ENCODE measurements around the gene GNG14. TPM values are rescaled to one million over a fixed set of nuclear protein-coding genes. Genes with fewer than 3 reads are reported as not detected.
A peak's percentile ranks its signal among the peaks of the same experiment; 100 is the strongest.

GNG14 gene
- total and polyA plus RNA-seq, 10 of the 15 experiments (the other 5 are each of a cell fraction or from before 2014, with no cell fraction given), result not detected

DNA sequence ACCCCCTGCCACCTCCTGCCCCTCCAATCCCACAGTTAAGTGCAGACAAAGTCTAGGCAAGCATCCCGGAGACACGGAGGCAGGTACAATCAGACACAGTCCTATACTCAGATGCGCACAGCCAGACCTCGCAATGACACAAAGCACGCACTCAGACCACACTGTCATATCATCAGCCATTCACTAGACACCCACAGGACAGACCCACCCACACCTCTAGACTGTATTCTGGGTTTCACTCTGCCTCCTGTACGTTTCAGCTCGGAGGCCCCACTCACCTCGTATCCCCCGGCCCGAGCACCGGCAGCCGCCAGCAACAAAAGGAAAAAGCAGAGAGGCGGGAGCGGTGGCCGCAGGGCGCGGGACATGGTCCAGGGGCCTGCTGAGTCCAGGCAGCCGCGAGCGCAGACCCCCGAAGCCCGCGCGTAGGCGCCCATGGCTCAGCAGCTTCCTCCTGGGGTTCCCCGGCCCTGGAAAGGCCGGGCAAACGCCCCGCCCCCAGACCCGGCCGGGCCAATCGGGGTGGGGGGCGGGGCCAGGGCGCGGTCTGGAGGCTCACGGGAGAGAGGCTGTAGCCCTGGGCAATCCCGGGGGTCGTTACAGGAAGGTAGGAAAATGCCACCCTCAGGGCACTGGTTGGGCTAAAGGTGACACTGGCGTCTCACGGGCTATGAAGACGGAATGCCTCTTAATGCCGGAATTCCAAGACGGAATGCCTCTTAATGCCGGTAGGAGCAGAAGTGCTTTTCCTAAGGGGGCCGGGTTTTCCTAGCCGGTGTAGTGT, 21.3 kb upstream of the GNG14 start, which contains the start of the genes MAN2B1 and WDR83 (continued):
- TF ChIP-seq STAT3 (IDR thresholded peaks at IDR 0.05; ENCODE audit: low read depth, low read length) (no peak), KAT2A (conservative IDR thresholded peaks at IDR 0.05; ENCODE audit: control insufficient read depth, low read depth, low read length) (no peak), EED (IDR thresholded peaks at IDR 0.05; ENCODE audit: low read depth) (no peak), MEF2B (IDR thresholded peaks at IDR 0.05; ENCODE audit: partially characterized antibody, poor library complexity, severe bottlenecking) (no peak), FOXK2 (IDR thresholded peaks at IDR 0.05) (no peak), MTA2 (IDR thresholded peaks at IDR 0.05; ENCODE audit: low read depth) (no peak), DPF2 (IDR thresholded peaks at IDR 0.05) (peak; percentile 52; the same call in 1 of the 2 replicates)
- TF ChIP-seq, protein P1, sequence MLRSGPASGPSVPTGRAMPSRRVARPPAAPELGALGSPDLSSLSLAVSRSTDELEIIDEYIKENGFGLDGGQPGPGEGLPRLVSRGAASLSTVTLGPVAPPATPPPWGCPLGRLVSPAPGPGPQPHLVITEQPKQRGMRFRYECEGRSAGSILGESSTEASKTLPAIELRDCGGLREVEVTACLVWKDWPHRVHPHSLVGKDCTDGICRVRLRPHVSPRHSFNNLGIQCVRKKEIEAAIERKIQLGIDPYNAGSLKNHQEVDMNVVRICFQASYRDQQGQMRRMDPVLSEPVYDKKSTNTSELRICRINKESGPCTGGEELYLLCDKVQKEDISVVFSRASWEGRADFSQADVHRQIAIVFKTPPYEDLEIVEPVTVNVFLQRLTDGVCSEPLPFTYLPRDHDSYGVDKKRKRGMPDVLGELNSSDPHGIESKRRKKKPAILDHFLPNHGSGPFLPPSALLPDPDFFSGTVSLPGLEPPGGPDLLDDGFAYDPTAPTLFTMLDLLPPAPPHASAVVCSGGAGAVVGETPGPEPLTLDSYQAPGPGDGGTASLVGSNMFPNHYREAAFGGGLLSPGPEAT (IDR thresholded peaks at IDR 0.05; ENCODE audit: low read depth), result no peak; the same call in 1 of the 2 replicates
- TF ChIP-seq, protein P2, sequence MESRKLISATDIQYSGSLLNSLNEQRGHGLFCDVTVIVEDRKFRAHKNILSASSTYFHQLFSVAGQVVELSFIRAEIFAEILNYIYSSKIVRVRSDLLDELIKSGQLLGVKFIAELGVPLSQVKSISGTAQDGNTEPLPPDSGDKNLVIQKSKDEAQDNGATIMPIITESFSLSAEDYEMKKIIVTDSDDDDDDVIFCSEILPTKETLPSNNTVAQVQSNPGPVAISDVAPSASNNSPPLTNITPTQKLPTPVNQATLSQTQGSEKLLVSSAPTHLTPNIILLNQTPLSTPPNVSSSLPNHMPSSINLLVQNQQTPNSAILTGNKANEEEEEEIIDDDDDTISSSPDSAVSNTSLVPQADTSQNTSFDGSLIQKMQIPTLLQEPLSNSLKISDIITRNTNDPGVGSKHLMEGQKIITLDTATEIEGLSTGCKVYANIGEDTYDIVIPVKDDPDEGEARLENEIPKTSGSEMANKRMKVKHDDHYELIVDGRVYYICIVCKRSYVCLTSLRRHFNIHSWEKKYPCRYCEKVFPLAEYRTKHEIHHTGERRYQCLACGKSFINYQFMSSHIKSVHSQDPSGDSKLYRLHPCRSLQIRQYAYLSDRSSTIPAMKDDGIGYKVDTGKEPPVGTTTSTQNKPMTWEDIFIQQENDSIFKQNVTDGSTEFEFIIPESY (IDR thresholded peaks at IDR 0.05), result no peak
